ENCODE results near the gene GTF2A1L. TPM values are rescaled to one million over a fixed set of nuclear protein-coding genes. Genes with fewer than 3 reads are reported as not detected.
"Not testable (repeated sequence)": the region's sequence is repeated elsewhere in the genome, so short reads cannot be mapped to it uniquely, and the experiment has no call there.

Gene GTF2A1L
- total RNA-seq, 1 donor from 2014 or later, result not detected

GRCh38 chr2:48592067-48592466 is 25.6 kb upstream of the GTF2A1L start:
- intact Hi-C loops (cut with micrococcal nuclease), result no loop called here
- no peaks in the 10 kb centered on the region for H3K4me1 Mint-ChIP-seq
- H3K9me3 Mint-ChIP-seq, result no peaks in the 10 kb centered on the region
- no peak overlapping the region for H3K27ac Mint-ChIP-seq
- H3K4me3 Mint-ChIP-seq, result no peak overlapping the region
- peaks cover 3% of the 10 kb centered on the region for H3K27me3 Mint-ChIP-seq
- DNase-seq, result no peak
- no peaks in the 10 kb centered on the region for H3K36me3 Mint-ChIP-seq (ENCODE audit: low read depth)

GRCh38 chr2:48596751-48597150 is 20.9 kb upstream of the GTF2A1L start:
- intact Hi-C loops (cut with micrococcal nuclease); H3K36me3 Mint-ChIP-seq (ENCODE audit: low read depth); H3K4me1 Mint-ChIP-seq; H3K9me3 Mint-ChIP-seq; H3K27ac Mint-ChIP-seq; DNase-seq; H3K27me3 Mint-ChIP-seq; H3K4me3 Mint-ChIP-seq: not testable (repeated sequence)

- H3K9me3 Mint-ChIP-seq, result no peaks in the 10 kb centered on the region
- no peaks in the 10 kb centered on the region for H3K36me3 Mint-ChIP-seq (ENCODE audit: low read depth)
- no peak overlapping the region for H3K27ac Mint-ChIP-seq
- H3K27me3 Mint-ChIP-seq, result peaks cover 7% of the 10 kb centered on the region
- no peak for DNase-seq
- no peak overlapping the region for H3K4me3 Mint-ChIP-seq
- H3K4me1 Mint-ChIP-seq, result no peaks in the 10 kb centered on the region
- intact Hi-C loops (cut with micrococcal nuclease), result no loop called here
Observed at GRCh38 chr2:48597492-48597891, 20.2 kb upstream of the GTF2A1L start.

GRCh38 chr2:48600204-48600813 is 17.3 kb upstream of the GTF2A1L start:
- Mint-ChIP-seq H3K27ac (no peak overlapping the region), H3K4me3 (no peak overlapping the region), H3K4me1 (no peaks in the 10 kb centered on the region), H3K36me3 (ENCODE audit: low read depth) (no peaks in the 10 kb centered on the region), H3K9me3 (no peaks in the 10 kb centered on the region), H3K27me3 (peaks cover 7% of the 10 kb centered on the region)
- intact Hi-C loops (cut with micrococcal nuclease), result loop anchor here (5.0 kb wide), 1 partner anchor 1802 kb away; no protein-coding TSS in a partner anchor
- DNase-seq, result peak; percentile 71

- H3K36me3 Mint-ChIP-seq (ENCODE audit: low read depth), result no peaks in the 10 kb centered on the region
- no peaks in the 10 kb centered on the region for H3K9me3 Mint-ChIP-seq
- H3K4me3 Mint-ChIP-seq, result no peak overlapping the region
- H3K27ac Mint-ChIP-seq, result no peak overlapping the region
- no peaks in the 10 kb centered on the region for H3K4me1 Mint-ChIP-seq
- H3K27me3 Mint-ChIP-seq, result peaks cover 4% of the 10 kb centered on the region
- DNase-seq, result no peak
- intact Hi-C loops (cut with micrococcal nuclease), result loop anchor here (5.0 kb wide), 1 partner anchor 1801 kb away; no protein-coding TSS in a partner anchor
Observed at GRCh38 chr2:48600917-48601316, 16.7 kb upstream of the GTF2A1L start.

- Mint-ChIP-seq H3K27ac (no peak overlapping the region), H3K36me3 (ENCODE audit: low read depth) (no peaks in the 10 kb centered on the region), H3K9me3 (no peaks in the 10 kb centered on the region), H3K4me3 (no peak overlapping the region), H3K4me1 (no peaks in the 10 kb centered on the region), H3K27me3 (peaks cover 4% of the 10 kb centered on the region)
- DNase-seq, result peak; percentile 60
- intact Hi-C loops (cut with micrococcal nuclease), result loop anchor here (5.0 kb wide), 1 partner anchor 1801 kb away; no protein-coding TSS in a partner anchor
Observed at GRCh38 chr2:48601349-48601748, 16.3 kb upstream of the GTF2A1L start.

- DNase-seq, result no peak
- Mint-ChIP-seq H3K27me3 (peaks cover 1% of the 10 kb centered on the region), H3K9me3 (no peaks in the 10 kb centered on the region), H3K36me3 (ENCODE audit: low read depth) (no peaks in the 10 kb centered on the region), H3K27ac (no peak overlapping the region), H3K4me3 (no peak overlapping the region), H3K4me1 (no peaks in the 10 kb centered on the region)
- intact Hi-C loops (cut with micrococcal nuclease), result no loop called here
Observed at GRCh38 chr2:48605482-48606175, 12.0 kb upstream of the GTF2A1L start.

GRCh38 chr2:48607307-48608014 is 10.2 kb upstream of the GTF2A1L start:
- H3K4me1 Mint-ChIP-seq, result no peaks in the 10 kb centered on the region
- H3K27ac Mint-ChIP-seq, result no peak overlapping the region
- DNase-seq, result no peak
- intact Hi-C loops (cut with micrococcal nuclease), result no loop called here
- H3K27me3 Mint-ChIP-seq, result peaks cover 2% of the 10 kb centered on the region
- no peak overlapping the region for H3K4me3 Mint-ChIP-seq
- no peaks in the 10 kb centered on the region for H3K36me3 Mint-ChIP-seq (ENCODE audit: low read depth)
- H3K9me3 Mint-ChIP-seq, result no peaks in the 10 kb centered on the region

GRCh38 chr2:48613211-48613610 is 4.4 kb upstream of the GTF2A1L start:
- Mint-ChIP-seq H3K36me3 (ENCODE audit: low read depth) (no peaks in the 10 kb centered on the region), H3K4me1 (no peaks in the 10 kb centered on the region), H3K9me3 (no peaks in the 10 kb centered on the region), H3K27ac (no peak overlapping the region), H3K4me3 (no peak overlapping the region), H3K27me3 (peaks cover 2% of the 10 kb centered on the region)
- DNase-seq, result no peak
- intact Hi-C loops (cut with micrococcal nuclease), result no loop called here

- intact Hi-C loops (cut with micrococcal nuclease); H3K9me3 Mint-ChIP-seq: not testable (repeated sequence)
Observed at GRCh38 chr2:48614581-48614980, 3.1 kb upstream of the GTF2A1L start.

GRCh38 chr2:48619526-48619925 is 1.9 kb downstream of the GTF2A1L start:
- Mint-ChIP-seq H3K4me3 (no peak overlapping the region), H3K4me1 (no peaks in the 10 kb centered on the region), H3K36me3 (ENCODE audit: low read depth) (no peaks in the 10 kb centered on the region), H3K9me3 (no peaks in the 10 kb centered on the region), H3K27ac (no peak overlapping the region), H3K27me3 (peaks cover 2% of the 10 kb centered on the region)
- no peak for DNase-seq
- intact Hi-C loops (cut with micrococcal nuclease), result no loop called here

More at GRCh38 chr2:48614581-48614980, 3.1 kb upstream of the GTF2A1L start:
- DNase-seq; H3K4me3 Mint-ChIP-seq; H3K36me3 Mint-ChIP-seq (ENCODE audit: low read depth); H3K4me1 Mint-ChIP-seq; H3K27me3 Mint-ChIP-seq; H3K27ac Mint-ChIP-seq: not testable (repeated sequence)

- no peaks in the 10 kb centered on the region for H3K4me1 Mint-ChIP-seq
- intact Hi-C loops (cut with micrococcal nuclease), result no loop called here
Observed at GRCh38 chr2:48620604-48621003, 2.9 kb downstream of the GTF2A1L start.

GRCh38 chr2:48622691-48623090 is 5.0 kb downstream of the GTF2A1L start:
- H3K36me3 Mint-ChIP-seq (ENCODE audit: low read depth); H3K27me3 Mint-ChIP-seq; H3K27ac Mint-ChIP-seq; H3K9me3 Mint-ChIP-seq; H3K4me3 Mint-ChIP-seq; DNase-seq; H3K4me1 Mint-ChIP-seq; intact Hi-C loops (cut with micrococcal nuclease): not testable (repeated sequence)

More at GRCh38 chr2:48620604-48621003, 2.9 kb downstream of the GTF2A1L start:
- no peaks in the 10 kb centered on the region for H3K36me3 Mint-ChIP-seq (ENCODE audit: low read depth)
- no peak for DNase-seq
- peaks cover 2% of the 10 kb centered on the region for H3K27me3 Mint-ChIP-seq
- H3K4me3 Mint-ChIP-seq, result no peak overlapping the region
- H3K27ac Mint-ChIP-seq, result no peak overlapping the region
- no peaks in the 10 kb centered on the region for H3K9me3 Mint-ChIP-seq

GRCh38 chr2:48624696-48625095 is 7.0 kb downstream of the GTF2A1L start:
- Mint-ChIP-seq H3K36me3 (ENCODE audit: low read depth) (no peaks in the 10 kb centered on the region), H3K27me3 (peaks cover 1% of the 10 kb centered on the region), H3K9me3 (no peaks in the 10 kb centered on the region), H3K4me1 (no peaks in the 10 kb centered on the region), H3K27ac (no peak overlapping the region), H3K4me3 (no peak overlapping the region)
- DNase-seq, result no peak
- intact Hi-C loops (cut with micrococcal nuclease), result no loop called here
